Upper lobe of right lung (tissue), 1 donor: Measurements from ENCODE around the gene FAM168B. TPM values are rescaled to one million over a fixed set of nuclear protein-coding genes. Genes with fewer than 3 reads are reported as not detected.

Experiments
- ATAC-seq: fragments of 200-7000 bp; cut with Tn5 transposase; one replicate; pipeline ENCODE4 v1.9.1; 2020; ENCODE audit warnings: mild to moderate bottlenecking, moderate library complexity
- DNase-seq: peaks from one replicate; pipeline ENCODE4 v3.0.0-alpha.2; 2020
- H3K27ac ChIP-seq: fragments of 200-600 bp; one replicate; pipeline ENCODE4 v1.8.0; 2022
- H3K27me3 ChIP-seq: fragments of 200-600 bp; one replicate; pipeline ENCODE4 v1.8.0; 2022; ENCODE audit warnings: mild to moderate bottlenecking
- H3K36me3 ChIP-seq: fragments of 200-600 bp; one replicate; pipeline ENCODE4 v1.8.0; 2022
- H3K4me1 ChIP-seq: fragments of 200-600 bp; one replicate; pipeline ENCODE4 v1.8.0; 2022
- H3K4me3 ChIP-seq: fragments of 200-600 bp; one replicate; pipeline ENCODE4 v1.8.0; 2022; ENCODE audit warnings: mild to moderate bottlenecking
- H3K9me3 ChIP-seq: fragments of 200-600 bp; one replicate; pipeline ENCODE4 v1.8.0; 2022
- CTCF ChIP-seq: fragments of 200-600 bp; IDR thresholded peaks from one replicate; pipeline ENCODE4 v1.8.0; 2022; ENCODE audit warnings: antibody characterized with exemption
- intact Hi-C: fragments of 100-400 bp; cut with DNase I; formaldehyde crosslinking; loops from one replicate; pipeline ENCODE4 v1.11.0; 2022
- total RNA-seq: library from RNA; stranded (reverse); fragmentation: NEBNext Ultra II Directional; extraction: Animal tissue kit (Norgen Biotek cat#: 25700); gene quantifications from one replicate; pipeline ENCODE4 v1.2.1, GENCODE V29; 2021
- donor health status: DM: no; HTN: yes; CAD: no; lungs with severe emphysema.

FAM168B gene
- total RNA-seq, 1 donor from 2014 or later = 77.8 TPM

GRCh38 chr2:131048641-131049040, 44.6 kb downstream of the FAM168B start:
- no peaks in the 10 kb centered on the region for H3K9me3 ChIP-seq
- ATAC-seq (no peak), DNase-seq (no peak)
- H3K36me3 ChIP-seq = peaks cover 71% of the 10 kb centered on the region
- H3K27ac ChIP-seq = no peak overlapping the region
- no peak for TF ChIP-seq CTCF
- intact Hi-C loops = no loop called here
- H3K27me3 ChIP-seq = no peaks in the 10 kb centered on the region
- no peak overlapping the region for H3K4me3 ChIP-seq
- H3K4me1 ChIP-seq = no peaks in the 10 kb centered on the region

DNA sequence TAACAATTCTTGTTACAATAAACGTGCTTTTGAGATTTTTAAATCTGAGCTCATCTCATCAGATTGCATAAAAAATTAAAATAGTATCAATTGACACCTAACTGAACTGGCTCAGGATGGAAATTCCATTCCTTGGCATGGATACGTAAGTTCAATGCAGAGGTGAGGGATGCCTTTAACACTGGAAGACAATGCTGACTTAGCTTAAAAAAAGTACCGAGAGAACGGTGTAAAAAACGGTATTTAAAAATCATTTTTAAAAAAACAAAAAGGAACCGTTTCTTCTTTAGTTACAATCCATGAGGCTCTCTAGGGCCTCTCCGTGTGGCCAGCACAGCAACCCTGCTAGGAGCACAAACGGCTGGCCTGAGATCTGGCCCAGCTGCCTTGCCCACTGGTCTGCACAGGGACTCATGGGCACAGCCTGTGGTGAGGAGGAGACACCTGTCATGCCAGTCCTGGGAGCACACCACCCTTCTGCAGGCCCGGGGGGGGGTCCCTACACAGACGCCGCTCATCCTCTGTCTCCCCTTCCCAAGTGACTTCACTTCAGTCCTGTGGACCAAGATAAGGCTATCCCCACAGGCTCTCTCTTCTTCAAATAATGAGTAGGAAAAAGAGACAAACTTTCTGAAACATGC, 45.2 kb downstream of the FAM168B start:
- intact Hi-C loops = no loop called here
- DNase-seq (no peak), ATAC-seq (no peak)
- Histone ChIP-seq H3K9me3 (no peaks in the 10 kb centered on the region), H3K4me1 (no peaks in the 10 kb centered on the region), H3K27ac (no peak overlapping the region), H3K36me3 (peaks cover 65% of the 10 kb centered on the region), H3K27me3 (no peaks in the 10 kb centered on the region), H3K4me3 (no peak overlapping the region)
- TF ChIP-seq CTCF = no peak

DNA sequence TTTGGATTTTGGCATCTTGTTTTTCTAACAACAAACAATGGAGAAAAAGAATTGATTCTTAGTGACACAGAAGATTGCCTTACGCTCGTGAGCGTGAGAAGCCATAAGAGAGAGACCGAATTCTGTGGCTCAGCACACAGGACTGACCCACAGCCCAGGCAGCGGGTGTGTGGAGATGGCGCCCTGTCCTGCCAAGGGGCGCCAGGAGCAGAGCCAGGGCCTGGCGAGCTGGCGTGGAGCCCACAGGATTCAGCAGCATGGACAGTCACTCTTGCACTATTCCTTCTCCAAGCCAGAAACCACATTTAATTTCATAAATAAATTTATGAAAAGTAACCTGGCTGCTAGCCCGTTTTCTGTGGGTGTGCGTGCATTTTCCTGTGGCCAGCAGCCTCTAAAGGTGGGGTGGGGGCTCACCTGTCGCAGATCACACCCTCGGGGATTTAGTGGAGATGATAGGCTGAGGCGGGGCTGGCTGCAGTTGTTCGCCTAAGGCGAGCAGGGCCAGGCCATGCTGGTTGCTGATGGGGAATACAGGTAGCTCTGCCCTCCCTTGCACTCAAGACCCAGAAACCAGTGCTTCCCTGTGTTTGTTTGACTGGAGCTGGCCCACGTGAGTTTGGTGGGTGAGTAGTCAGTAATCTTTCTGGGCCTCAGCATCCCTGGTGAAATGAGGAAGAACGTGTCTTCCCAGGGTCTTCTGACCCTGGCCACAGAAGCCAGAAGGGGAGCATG, 46.2 kb downstream of the FAM168B start:
- Histone ChIP-seq H3K36me3 (peaks cover 55% of the 10 kb centered on the region), H3K27me3 (no peaks in the 10 kb centered on the region), H3K9me3 (no peaks in the 10 kb centered on the region), H3K27ac (no peak overlapping the region), H3K4me1 (no peaks in the 10 kb centered on the region), H3K4me3 (no peak overlapping the region)
- intact Hi-C loops = no loop called here
- TF ChIP-seq CTCF = no peak
- ATAC-seq (no peak), DNase-seq (no peak)

- intact Hi-C loops = no loop called here
- TF ChIP-seq CTCF = no peak
- DNase-seq = no peak
- H3K9me3 ChIP-seq = no peaks in the 10 kb centered on the region
- no peaks in the 10 kb centered on the region for H3K4me1 ChIP-seq
- no peaks in the 10 kb centered on the region for H3K27me3 ChIP-seq
- H3K27ac ChIP-seq = no peak overlapping the region
- H3K36me3 ChIP-seq = peaks cover 47% of the 10 kb centered on the region
- no peak overlapping the region for H3K4me3 ChIP-seq
- ATAC-seq = peak; percentile 3
These were observed 47.0 kb downstream of the FAM168B start for GRCh38 chr2:131046028-131046917.

GRCh38 chr2:131045286-131046027, 47.8 kb downstream of the FAM168B start:
- TF ChIP-seq CTCF = no peak
- Histone ChIP-seq H3K4me3 (no peak overlapping the region), H3K27ac (no peak overlapping the region), H3K27me3 (peaks cover under 1% of the 10 kb centered on the region), H3K9me3 (no peaks in the 10 kb centered on the region), H3K4me1 (no peaks in the 10 kb centered on the region), H3K36me3 (peaks cover 39% of the 10 kb centered on the region)
- intact Hi-C loops = no loop called here
- ATAC-seq (no peak), DNase-seq (peak; percentile 49)
